Activated gamma-delta T cell (primary cell): ENCODE data around the gene STON2.
A peak's percentile ranks its signal among the peaks of the same experiment; 100 is the strongest.
"Not testable (repeated sequence)": the region's sequence is repeated elsewhere in the genome, so short reads cannot be mapped to it uniquely, and the experiment has no call there.

Experiments
- DNase-seq: peaks from one replicate; lab custom pipeline; 2025; lab: John Stamatoyannopoulos, UW
- total RNA-seq, 2 donors: gene quantifications; one replicate each; lab custom pipeline; 2026; lab: John Stamatoyannopoulos, UW

Gene STON2, protein sequence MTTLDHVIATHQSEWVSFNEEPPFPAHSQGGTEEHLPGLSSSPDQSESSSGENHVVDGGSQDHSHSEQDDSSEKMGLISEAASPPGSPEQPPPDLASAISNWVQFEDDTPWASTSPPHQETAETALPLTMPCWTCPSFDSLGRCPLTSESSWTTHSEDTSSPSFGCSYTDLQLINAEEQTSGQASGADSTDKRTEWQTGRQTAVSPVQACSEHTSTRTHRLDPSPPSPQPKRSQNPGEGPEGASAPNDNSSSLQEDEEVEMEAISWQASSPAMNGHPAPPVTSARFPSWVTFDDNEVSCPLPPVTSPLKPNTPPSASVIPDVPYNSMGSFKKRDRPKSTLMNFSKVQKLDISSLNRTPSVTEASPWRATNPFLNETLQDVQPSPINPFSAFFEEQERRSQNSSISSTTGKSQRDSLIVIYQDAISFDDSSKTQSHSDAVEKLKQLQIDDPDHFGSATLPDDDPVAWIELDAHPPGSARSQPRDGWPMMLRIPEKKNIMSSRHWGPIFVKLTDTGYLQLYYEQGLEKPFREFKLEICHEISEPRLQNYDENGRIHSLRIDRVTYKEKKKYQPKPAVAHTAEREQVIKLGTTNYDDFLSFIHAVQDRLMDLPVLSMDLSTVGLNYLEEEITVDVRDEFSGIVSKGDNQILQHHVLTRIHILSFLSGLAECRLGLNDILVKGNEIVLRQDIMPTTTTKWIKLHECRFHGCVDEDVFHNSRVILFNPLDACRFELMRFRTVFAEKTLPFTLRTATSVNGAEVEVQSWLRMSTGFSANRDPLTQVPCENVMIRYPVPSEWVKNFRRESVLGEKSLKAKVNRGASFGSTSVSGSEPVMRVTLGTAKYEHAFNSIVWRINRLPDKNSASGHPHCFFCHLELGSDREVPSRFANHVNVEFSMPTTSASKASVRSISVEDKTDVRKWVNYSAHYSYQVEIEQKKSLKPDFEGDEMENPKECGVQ
- 0.61 to 6.3 reads per million in 2 donors for total RNA-seq

DNA sequence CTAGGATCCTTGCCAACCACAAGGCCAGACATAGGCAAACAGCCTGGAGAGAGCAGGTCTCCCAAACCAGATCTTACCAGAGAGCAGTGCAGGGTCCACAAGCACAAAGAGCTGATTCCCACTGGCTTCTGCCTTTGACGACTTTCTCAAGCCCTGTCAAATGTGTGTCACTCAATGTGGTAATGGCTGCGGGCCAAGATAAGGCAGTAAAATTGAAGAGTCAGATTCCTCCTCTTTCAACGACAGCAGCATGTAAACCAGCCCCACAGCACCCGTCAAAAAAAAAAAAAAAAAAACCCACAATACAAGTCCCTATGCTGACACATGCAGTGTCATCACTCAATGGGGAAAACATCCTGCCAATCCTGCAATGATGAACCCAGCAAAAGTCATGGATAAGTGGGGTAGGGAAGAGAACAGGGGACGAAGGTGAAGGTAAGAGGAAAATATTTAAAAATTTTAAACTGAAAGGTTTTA lies at the start of gene STON2:
Gene STON2, minus strand, starts transcription at position 123 of the 477 bp plus-strand sequence. CDS start 1,942 bp downstream, outside the sequence.
- DNase-seq: no peak

DNA sequence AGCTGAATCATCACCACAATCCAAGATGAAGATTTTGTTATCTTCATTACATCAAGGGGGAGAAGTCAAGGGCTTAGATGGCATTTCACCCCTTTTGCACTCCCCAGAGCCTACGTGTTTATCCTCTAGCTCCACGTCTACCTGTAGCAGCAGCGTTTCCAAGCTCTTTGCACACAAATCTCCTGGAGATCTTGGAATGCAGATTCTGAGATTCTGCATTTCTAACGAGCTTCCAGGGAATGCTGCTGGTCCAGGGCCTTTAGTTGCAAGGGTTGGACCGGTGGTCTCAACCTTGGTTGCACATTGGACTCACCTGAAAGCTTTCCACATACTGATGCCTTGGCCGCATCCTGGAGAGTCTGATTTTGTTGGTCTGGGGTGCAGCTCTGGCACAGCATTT lies 49.5 kb upstream of the STON2 start:
- no peak for DNase-seq

DNA sequence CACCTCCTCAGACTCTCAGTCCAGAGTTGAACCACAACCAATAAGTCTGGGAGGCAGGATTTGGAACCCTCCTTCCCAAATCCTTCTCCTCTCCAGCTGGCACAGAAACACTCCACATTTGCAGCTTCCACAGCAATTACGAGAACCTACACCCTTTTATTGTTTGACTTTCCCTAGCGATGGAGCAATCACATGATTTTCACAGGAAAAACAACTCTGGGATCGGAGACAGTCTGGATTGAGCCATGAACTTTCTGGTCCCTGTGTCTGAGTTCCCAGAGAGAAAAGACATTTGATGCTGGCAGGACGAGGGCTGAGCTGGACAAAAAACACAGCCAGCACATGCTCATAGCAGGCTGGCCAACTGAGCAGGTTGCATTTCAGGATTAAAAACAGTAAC lies 49.0 kb upstream of the STON2 start:
- DNase-seq: no peak

DNA sequence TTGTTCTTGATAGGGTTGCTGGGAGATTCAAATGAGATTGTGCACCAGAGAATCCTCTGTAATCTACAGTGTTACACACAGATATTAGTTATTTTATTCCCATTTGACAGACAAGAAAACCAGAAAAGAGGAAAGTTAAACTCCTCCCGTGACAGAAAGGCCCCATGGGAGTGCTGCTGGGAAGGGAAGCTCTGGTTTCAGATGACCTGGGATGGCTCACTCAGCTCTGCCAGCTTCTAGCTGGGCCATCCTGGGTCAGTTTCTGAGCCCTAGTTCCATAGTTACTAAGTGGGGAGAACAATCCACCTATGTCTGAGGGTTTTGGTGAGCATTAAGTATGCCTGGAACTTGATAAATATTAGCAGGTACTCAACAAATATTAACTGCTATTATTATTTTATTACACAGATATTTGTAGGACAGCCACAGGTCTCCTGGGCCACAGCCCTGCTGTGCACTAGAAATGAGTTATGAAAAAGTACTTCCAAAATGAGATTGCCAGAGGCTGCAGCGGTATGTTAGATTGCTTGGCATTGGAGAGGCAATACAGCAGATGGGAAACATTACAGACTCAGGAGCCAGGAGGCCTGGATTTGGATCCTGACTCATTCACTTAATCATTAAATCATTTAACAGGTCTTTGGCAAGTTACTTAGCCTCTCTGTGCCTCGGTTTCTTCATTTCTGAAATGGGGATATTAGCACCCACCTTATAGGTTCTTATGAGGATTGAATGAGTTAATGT lies 47.1 kb upstream of the STON2 start:
- no peak for DNase-seq

DNA sequence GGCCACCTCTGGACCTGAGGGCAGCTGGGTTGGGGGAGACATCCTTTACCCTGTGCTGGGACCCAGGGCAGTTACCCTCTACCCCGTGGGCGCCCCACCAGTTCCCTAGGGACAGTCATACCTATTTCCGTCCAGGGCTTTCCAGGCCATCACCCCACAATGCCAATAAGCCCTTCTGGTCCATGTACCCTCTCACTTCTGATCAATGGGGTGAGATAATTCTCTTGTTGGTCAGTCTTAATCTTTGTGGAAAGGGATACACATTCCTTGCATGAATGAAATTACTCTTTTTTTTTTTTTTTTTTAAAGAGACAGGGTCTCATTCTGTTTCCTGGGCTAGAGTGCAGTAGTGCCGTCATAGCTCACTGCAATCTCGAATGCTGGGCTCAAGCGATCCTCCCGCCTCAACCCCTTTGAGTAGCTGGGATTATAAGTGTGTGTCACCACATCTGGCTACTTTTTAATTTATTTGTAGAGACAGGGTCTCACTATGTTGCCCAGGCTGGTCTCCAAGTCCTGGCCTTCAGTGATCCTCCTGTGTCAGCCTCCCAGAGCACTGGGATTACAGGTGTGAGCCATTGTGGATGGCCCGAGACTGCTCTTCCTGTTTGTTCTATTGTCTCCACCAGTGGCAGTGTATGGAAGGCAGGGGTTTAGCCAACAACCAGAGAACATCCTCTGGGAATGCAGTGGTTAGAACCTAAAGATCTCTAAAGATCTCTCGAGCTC lies 46.3 kb upstream of the STON2 start:
- no peak for DNase-seq

DNA sequence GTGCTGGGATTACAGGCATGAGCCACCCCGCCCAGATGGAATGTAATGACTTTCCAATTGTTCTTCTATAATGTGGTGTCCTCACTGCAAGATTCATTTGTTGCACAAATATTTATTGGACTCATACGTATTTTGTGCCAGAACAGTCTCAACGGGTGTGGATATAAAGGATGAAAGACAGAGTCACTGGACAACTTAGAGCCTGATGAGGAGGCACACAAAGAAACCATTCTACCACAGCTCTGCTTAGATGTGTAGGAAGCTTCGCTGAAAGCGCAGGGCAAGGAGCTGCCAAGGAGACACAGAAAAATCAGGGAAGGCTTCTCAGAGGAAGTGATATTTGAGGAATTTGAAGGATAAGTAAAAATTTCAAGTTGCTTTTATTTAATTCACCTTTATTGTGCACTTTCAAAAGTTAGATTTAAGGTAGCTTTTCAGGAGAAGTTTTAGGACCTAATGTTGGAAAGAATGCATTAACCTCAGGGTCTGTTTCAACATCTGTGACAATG lies 41.6 kb upstream of the STON2 start:
- DNase-seq: no peak

DNA sequence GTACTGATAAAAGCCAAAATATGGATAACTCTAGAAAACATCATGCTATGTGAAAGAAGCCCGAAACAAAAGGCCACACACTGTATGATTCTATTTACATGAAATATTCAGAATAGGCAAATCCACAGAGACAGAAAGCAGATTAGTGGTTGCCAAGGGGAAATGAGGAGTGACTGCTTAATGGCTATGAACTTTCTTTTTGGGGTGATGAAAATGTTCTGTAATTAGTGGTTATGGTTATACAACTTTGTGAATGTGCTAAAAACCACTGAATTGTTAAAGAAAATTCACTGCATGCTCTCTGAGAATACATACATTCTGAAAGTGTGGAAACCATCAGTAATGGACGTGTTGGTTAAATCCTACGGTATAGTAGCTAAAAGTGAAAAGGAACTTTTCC lies 39.9 kb upstream of the STON2 start:
- no peak for DNase-seq

DNA sequence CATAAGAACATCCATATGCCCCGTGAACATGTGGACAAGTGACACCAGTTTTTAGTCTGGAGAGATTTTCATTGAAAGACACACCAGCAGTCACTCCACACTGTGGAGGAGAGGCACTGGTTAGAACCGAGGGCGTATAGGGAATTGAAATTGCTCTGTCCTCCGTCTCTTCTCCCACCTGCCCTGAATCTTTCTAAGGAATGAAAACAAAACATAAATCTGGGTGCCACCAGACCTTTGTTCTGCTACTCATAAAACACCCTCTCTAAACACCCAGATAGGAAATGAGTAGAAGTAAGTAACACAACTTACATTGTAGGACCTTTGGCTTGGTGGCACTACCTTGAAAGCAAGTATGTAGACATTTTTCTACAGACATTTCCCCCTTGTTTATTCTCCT lies 37.1 kb upstream of the STON2 start:
- no peak for DNase-seq

DNA sequence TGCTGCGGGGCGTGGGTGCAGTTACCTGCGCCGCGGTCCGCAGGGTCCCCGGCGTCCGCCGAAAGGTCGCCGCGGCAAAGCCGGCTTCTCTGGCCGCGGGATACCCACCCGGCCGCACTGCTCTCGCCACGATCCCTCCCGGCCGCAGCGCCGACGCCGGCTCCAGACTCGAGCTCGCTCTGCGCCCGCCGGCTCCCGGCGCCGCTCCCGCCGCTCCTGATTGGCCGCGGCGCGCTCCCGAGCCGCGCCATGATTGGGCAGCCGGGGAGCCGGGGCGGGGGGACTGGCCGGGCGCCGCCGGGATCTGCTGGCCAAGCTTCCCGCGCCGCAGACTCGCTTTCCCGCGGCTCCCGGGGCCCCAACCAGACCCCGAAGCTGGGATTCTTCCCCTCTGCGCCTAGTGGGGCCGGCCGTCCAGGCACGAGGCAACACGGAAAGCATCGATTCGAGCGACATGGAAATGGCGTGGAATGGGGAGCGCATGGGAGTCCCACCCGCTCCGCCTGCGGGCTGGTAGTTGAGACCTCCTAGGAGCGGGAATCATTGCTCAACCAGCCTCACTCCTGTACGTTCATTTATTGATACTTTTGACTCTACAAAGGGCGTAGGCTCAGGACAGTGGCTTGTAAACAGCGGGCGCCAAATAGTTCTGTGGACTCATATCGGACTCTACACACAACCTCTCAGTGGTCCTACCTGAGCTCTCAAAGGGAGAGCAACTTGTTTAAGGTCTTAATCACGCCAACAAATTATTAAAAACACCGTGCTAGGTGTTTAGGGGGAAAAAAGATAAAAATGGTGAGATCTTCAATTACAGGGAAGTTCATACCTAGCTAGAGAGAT lies 36.4 kb upstream of the STON2 start:
- DNase-seq: peak; percentile 27

DNA sequence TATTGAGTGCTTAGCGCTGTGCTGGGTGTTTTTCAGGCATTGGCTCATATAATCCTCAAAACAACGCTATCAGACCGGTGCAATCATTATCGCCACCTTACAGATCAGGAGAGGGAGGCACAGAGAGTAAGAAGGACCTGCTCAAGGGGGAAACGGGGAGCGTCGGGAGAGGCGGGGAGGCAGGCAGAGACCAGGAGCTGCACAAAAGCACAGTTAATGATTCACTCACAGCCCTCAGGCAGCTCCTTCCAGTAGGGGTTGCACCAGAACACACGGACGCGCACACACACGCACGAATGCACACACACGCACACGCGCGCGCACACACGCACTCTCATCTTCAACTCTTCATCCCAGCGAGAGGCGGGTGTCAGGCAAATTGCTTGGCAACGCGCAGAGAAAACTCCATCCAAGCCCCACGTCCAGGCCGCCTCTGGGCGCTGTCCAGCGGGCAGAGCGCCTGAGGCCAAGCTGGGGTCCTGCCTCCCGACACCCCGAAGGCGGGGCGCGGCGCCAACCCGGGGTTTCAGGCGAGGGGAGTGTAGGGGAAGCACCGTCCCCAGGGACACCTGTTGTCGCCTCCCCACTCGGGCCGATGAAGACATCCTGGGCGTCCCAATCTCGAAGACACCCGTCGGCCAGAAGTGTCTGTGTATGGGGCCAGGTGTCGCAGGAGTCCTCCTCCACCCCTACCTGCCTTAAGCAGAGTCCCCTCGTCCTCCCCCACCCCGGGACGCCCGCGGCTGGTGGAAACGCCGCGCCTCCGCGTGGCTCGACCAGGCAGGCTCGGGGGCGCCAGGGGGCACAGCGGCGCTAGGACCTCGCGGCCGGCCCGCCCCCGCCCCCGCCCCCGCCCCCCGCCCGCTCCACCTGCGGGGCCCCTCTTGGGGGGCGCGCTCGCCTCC lies 35.5 kb upstream of the STON2 start:
- DNase-seq: peak; percentile 24

DNA sequence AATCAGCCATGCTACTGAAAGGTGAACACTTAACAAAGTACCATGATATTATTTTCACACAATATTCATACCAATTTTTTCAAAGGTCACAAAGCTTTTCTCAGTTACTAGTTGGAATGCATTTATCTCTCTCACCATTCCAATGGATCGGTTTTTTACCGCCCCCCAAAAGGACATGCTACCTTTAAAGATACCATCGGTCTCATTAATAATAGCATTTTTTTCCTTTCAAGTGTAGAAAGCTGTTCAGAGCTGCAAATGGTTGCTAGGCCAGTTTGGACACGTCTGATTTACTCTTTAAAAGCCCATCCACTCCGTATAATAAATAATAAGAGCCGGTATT lies 34.9 kb upstream of the STON2 start:
- no peak for DNase-seq

DNA sequence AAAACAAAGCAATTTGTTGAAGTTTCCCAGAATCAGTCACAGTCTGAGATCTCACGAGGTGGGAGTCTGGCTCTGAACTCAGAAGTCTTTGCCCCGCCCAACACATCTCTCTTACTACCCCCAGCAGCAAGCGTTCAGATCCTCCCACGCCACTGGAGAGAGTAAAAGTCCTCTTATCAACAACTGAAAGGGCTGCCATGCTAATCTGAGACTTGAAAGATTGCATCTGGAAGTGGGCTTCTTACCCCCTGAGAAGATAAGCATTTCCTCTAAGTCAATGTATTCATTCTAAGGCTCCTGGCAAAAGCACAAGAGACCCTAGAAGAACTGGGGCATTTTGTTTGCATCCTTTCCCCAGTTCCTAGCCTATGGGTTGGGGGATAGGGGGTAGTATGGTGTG lies 34.1 kb upstream of the STON2 start:
- DNase-seq: no peak

DNA sequence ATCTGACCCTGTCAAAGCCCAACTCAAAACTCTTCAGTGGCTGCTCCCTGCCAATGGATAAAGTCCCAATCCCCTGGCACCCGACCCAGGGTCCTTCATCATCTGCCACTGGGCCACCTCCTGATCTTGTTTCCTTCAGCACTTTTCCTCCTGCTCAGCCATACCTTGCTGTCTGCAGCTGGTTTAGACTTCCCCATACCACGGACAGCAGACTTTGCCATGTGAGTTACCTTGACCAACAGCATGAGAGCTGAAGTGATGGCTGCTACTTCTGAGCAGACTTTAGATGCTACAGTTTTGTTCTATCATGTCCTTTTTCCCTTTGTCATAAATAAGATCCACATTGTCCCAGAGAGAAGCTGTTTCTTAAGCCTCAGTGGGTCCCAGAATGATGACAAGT lies 33.3 kb upstream of the STON2 start:
- no peak for DNase-seq

DNA sequence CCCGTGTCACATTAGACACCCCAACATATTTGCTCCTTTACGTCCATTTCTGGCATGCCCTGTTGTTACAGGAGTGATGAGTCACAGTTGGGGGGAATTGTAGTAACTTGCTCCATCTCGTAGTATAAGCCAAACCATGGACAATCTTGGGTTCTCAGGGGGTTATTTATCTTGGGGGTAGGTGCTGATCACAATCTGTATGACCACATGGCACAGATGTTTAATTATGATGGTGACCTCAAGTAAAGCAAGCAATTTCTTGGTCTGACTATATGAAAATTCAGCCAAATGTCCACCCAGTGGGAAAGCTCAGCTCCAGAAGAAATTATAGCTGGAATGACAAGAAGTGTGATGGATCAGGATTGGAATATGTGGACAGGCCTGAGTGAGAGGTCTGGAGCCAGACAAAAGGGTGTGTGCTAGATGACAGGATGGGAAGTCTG lies 32.1 kb upstream of the STON2 start:
- no peak for DNase-seq

DNA sequence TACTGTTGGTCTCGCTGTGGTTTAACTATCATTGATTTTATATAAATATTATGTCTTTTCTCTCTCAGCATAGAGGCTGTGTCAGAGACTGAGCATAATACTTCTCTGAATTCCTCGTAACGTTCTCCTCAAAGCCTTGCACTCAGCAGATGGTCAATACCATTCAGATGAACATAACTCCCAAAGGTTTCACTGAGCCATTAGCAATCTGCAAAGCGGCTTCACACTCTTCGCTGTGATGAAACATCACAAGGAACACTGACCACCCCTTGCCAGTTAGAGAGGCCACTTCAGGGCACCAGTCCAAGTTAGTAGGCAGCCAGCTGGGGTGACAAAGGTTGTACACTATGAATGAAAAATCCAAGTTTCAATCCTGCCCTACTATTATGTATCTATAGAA lies 30.1 kb upstream of the STON2 start:
- DNase-seq: no peak

DNA sequence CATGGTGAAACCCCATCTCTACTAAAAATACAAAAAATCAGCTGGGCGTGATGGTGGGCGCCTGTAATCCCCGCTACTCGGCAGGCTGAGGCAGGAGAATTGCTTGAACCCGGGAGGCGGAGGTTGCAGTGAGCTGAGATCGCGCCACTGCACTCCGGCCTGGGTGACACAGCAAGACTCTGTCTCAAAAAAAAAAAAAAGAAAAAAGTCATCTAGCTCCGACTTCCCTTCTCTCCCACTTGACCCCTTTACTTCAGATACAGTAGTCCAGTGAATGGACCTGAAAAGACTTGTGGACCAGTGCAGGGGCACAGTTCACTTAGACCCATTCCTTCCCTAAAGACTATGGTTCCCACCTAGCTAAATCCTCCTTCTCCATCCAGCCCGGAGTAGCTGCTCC lies 29.6 kb upstream of the STON2 start:
- DNase-seq: not testable (repeated sequence)

DNA sequence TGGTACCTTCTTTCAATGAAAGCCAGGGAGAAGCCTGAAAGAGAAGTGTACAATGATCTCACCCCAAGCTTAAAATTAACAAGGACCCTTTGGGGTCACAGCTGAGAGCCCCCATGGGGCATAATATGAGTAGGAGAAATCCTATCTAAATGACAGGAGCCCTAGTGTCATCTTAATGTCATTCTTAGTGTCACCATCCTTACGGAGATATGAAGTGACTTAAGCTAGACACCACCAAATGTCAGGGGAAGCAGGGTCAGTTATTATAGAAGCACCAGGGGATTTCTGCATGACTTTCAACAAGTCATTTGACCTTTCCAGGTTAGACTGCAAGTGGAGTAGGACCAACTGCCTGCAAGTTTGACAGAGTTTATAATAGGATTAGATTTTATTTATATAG lies 28.9 kb upstream of the STON2 start:
- DNase-seq: no peak

DNA sequence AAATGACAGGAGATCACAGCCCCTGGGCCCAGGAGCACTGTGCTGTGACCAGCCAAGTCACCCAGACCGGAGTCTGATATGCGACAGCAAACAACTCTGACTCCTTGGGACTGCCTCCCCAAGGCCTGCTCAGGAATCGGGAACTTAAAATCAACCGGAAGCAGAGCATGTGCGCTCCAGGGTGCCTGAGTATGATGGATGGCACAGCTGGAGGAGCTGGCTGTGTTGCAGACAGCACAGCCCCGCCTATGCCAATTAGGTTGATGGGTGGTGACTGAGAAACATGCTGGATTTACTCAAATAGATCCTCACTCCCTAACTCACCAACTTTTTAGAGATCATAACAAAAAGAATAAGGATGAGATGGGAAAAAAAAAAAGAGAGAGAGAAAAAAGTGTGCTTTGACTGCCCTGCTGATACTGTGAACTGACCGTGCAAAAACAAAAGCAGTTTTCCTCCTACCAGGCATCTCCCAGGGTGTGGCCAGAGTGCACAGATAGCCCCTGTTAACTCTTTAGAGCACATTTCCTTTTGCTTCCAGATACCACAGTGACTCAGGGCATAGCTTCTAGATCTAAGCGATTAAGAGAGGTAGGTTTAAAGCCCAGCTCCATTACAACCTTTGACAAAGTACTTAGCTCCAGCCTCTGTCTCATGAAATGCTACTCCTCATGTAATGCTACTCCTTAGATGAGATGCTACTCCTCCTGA lies 27.4 kb upstream of the STON2 start:
- no peak for DNase-seq
